Ishikawa (cell line): ENCODE results near the gene LRRC18.

Experiments
- CEBPB ChIP-seq: IDR thresholded peaks from 2 replicates; pipeline ENCODE4 v1.6.1; 2012
- CREB1 ChIP-seq: IDR thresholded peaks from 2 replicates; pipeline ENCODE4 v1.6.1; 2012; ENCODE audit warnings: low read depth
- EGR1 ChIP-seq: IDR thresholded peaks from 2 replicates; pipeline ENCODE4 v1.6.1; 2012
- EP300 ChIP-seq: IDR thresholded peaks from 2 replicates; pipeline ENCODE4 v1.6.1; 2012; ENCODE audit warnings: borderline replicate concordance
- FOXM1 ChIP-seq: IDR thresholded peaks from 2 replicates; pipeline ENCODE4 v1.6.1; 2012; ENCODE audit warnings: low read depth, borderline replicate concordance
- NFIC ChIP-seq: IDR thresholded peaks from 2 replicates; pipeline ENCODE4 v1.6.1; 2012
- RAD21 ChIP-seq: IDR thresholded peaks from 2 replicates; pipeline ENCODE4 v1.6.1; 2012; ENCODE audit warnings: low read depth
- TAF1 ChIP-seq: IDR thresholded peaks from 2 replicates; pipeline ENCODE4 v1.6.1; 2012; ENCODE audit warnings: low read depth, mild to moderate bottlenecking
- TCF12 ChIP-seq: IDR thresholded peaks from 2 replicates; pipeline ENCODE4 v1.6.1; 2012; ENCODE audit warnings: low read depth
- TEAD4 ChIP-seq: IDR thresholded peaks from 2 replicates; pipeline ENCODE4 v1.6.1; 2012
- YY1 ChIP-seq: IDR thresholded peaks from 2 replicates; pipeline ENCODE4 v1.6.1; 2012; ENCODE audit warnings: low read depth
- ZBTB7A ChIP-seq: IDR thresholded peaks from 2 replicates; pipeline ENCODE4 v1.6.1; 2012; ENCODE audit warnings: low read depth
- TF ChIP-seq, protein P1 (sequence below): IDR thresholded peaks from 2 replicates; pipeline ENCODE4 v1.6.1; 2012
- TF ChIP-seq, protein P2 (sequence below): IDR thresholded peaks from 2 replicates; pipeline ENCODE4 v1.6.1; 2012
- TF ChIP-seq, protein P3 (sequence below): IDR thresholded peaks from 2 replicates; pipeline ENCODE4 v1.6.1; 2012; ENCODE audit warnings: low read depth, mild to moderate bottlenecking

The LRRC18 gene

GRCh38 chr10:48896756-48897440 lies 42.7 kb downstream of the LRRC18 start:
- TF ChIP-seq, protein P1, sequence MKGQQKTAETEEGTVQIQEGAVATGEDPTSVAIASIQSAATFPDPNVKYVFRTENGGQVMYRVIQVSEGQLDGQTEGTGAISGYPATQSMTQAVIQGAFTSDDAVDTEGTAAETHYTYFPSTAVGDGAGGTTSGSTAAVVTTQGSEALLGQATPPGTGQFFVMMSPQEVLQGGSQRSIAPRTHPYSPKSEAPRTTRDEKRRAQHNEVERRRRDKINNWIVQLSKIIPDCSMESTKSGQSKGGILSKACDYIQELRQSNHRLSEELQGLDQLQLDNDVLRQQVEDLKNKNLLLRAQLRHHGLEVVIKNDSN = no peak
- TF ChIP-seq EP300 (no peak), NFIC (peak; percentile 83), TCF12 (0 out of 2 replicates have a peak, but pooled peaks have one; percentile 5)

- no peak for TF ChIP-seq EP300
- TF ChIP-seq FOXM1 = no peak
- TF ChIP-seq, protein P1 = no peak
- no peak for TF ChIP-seq TCF12
- no peak for TF ChIP-seq TAF1
Observed at GRCh38 chr10:48895803-48896195, 43.8 kb downstream of the LRRC18 start.

DNA sequence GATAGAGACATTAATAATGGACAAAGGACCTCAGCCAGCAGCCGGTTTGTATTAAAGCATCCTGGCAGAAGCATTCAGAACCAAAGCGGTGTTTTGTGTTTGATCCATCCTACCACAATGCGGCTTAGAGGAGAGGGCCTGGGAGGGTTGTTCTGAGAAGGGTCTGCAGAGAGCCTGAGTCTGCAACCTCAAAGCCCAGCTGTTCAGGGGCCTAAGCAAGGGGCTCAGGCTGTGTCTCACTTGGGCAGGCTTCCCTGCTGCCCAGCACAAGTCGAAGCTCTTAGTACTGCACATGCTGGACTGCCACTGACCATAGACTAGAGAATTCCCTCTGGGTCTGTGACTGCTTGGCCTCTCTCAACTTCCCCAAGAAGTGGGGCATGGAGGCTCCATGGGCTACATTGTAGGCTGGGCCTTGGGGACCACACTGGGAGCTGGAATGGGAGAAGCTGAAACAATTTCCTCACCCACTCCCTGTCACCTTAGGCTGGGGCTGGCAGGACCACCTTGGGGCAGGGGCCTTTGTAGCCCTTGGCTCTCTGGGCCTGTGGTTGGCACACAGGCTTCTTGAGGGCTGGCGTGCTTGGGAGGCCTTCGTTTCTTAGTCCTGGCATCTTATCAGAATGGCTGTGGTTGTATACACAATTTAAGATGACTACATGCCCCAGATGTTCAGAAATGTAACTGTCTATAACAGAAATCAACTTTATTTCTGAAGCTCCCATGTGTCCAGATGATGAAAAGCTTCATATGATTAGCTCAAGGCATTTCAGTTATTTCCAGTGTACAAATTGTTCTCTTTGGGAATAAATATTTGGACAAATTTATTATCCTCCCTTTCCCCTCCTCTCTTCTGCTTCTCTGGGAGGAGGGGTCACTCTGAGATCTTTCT lies 44.5 kb downstream of the LRRC18 start:
- TF ChIP-seq EP300 (no peak), YY1 (no peak), RAD21 (no peak), NFIC (no peak), CREB1 (no peak), TEAD4 (no peak), EGR1 (no peak), TCF12 (no peak)

- TF ChIP-seq TAF1 (no peak), CEBPB (0 out of 2 replicates have a peak, but pooled peaks have one; percentile 43)
Observed at GRCh38 chr10:48890888-48891850, 48.5 kb downstream of the LRRC18 start.

- TF ChIP-seq CREB1 = no peak
- no peak for TF ChIP-seq RAD21
- no peak for TF ChIP-seq EGR1
- no peak for TF ChIP-seq FOXM1
- no peak for TF ChIP-seq TCF12
- no peak for TF ChIP-seq NFIC
- TF ChIP-seq, protein P1 = no peak
Observed at GRCh38 chr10:48887982-48888381, 51.7 kb downstream of the LRRC18 start.

- TF ChIP-seq RAD21 = peak; percentile 63
- TF ChIP-seq CEBPB = no peak
Observed at GRCh38 chr10:48885376-48885775, 54.3 kb downstream of the LRRC18 start.

GRCh38 chr10:48884179-48885045 lies 55.2 kb downstream of the LRRC18 start:
- TF ChIP-seq TEAD4 (no peak), EP300 (no peak), CREB1 (no peak), YY1 (no peak), RAD21 (no peak)
- TF ChIP-seq, protein P1 = no peak

DNA sequence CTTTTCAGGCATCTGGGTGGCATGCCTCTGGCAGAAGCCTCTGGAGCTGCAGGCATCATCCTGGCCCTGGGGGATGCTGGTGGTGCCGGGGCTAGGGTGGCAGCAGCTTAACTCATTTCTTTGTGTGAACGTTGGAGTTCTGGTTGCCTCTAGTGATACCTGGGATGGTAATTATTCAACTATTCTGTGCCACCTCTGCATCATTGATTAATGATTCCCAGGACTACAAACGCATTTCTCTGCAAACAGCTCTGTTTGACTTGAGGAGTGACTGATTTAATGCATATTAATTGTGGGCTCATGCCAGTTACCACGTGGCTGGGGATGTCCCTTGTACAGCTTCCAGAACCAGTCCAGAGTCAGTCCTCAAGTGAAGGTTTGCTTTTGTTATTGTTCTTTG lies 55.9 kb downstream of the LRRC18 start:
- TF ChIP-seq, protein P1 = no peak
- TF ChIP-seq EGR1 = no peak
- TF ChIP-seq TEAD4 = no peak
- no peak for TF ChIP-seq NFIC
- no peak for TF ChIP-seq TCF12
- TF ChIP-seq, protein P2, sequence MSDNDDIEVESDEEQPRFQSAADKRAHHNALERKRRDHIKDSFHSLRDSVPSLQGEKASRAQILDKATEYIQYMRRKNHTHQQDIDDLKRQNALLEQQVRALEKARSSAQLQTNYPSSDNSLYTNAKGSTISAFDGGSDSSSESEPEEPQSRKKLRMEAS = no peak
- TF ChIP-seq, protein P3, sequence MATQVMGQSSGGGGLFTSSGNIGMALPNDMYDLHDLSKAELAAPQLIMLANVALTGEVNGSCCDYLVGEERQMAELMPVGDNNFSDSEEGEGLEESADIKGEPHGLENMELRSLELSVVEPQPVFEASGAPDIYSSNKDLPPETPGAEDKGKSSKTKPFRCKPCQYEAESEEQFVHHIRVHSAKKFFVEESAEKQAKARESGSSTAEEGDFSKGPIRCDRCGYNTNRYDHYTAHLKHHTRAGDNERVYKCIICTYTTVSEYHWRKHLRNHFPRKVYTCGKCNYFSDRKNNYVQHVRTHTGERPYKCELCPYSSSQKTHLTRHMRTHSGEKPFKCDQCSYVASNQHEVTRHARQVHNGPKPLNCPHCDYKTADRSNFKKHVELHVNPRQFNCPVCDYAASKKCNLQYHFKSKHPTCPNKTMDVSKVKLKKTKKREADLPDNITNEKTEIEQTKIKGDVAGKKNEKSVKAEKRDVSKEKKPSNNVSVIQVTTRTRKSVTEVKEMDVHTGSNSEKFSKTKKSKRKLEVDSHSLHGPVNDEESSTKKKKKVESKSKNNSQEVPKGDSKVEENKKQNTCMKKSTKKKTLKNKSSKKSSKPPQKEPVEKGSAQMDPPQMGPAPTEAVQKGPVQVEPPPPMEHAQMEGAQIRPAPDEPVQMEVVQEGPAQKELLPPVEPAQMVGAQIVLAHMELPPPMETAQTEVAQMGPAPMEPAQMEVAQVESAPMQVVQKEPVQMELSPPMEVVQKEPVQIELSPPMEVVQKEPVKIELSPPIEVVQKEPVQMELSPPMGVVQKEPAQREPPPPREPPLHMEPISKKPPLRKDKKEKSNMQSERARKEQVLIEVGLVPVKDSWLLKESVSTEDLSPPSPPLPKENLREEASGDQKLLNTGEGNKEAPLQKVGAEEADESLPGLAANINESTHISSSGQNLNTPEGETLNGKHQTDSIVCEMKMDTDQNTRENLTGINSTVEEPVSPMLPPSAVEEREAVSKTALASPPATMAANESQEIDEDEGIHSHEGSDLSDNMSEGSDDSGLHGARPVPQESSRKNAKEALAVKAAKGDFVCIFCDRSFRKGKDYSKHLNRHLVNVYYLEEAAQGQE = no peak
- TF ChIP-seq ZBTB7A = no peak
- TF ChIP-seq YY1 = no peak
- TF ChIP-seq EP300 = no peak
- no peak for TF ChIP-seq CREB1
- TF ChIP-seq RAD21 = no peak
- TF ChIP-seq TAF1 = no peak
- TF ChIP-seq FOXM1 = no peak
- TF ChIP-seq CEBPB = no peak
